GM13976 (cell line): ENCODE results near the gene COMT.

ENCODE experiments used
- DNase-seq: peaks from one replicate; pipeline ENCODE4 v3.0.0; 2012; ENCODE audit warnings: low spot score
- CTCF ChIP-seq: IDR thresholded peaks from 2 replicates; pipeline ENCODE4 v1.5.1; 2012; ENCODE audit warnings: borderline replicate concordance, mild to moderate bottlenecking; ENCODE audit not compliant: insufficient read depth; ENCODE audit errors: extremely low read depth, missing control alignments, control extremely low read depth
- in situ Hi-C: fragments of 300-500 bp; cut with MboI; formaldehyde crosslinking; loops from one replicate; pipeline ENCODE4 v1.12.0; 2022; ENCODE audit warnings: low sequenced_read_pairs, mixed read lengths, inconsistent platforms; ENCODE audit not compliant: unreplicated experiment

COMT gene

GRCh38 chr22:20002636-20003035 is 61.1 kb downstream of the COMT start:
- TF ChIP-seq CTCF, result no peak
- DNase-seq, result no peak
- in situ Hi-C loops, result no loop called here

GRCh38 chr22:20003304-20003703 is 61.7 kb downstream of the COMT start:
- TF ChIP-seq CTCF, result no peak
- in situ Hi-C loops, result no loop called here
- DNase-seq, result no peak

GRCh38 chr22:20004464-20004863 is 62.9 kb downstream of the COMT start:
- no peak for DNase-seq
- in situ Hi-C loops, result no loop called here
- no peak for TF ChIP-seq CTCF

- in situ Hi-C loops, result no loop called here
- TF ChIP-seq CTCF, result no peak
- DNase-seq, result no peak
These were observed 66.8 kb downstream of the COMT start for GRCh38 chr22:20008221-20008995.

GRCh38 chr22:20009018-20009491 is 67.5 kb downstream of the COMT start:
- in situ Hi-C loops, result no loop called here
- no peak for DNase-seq
- TF ChIP-seq CTCF, result no peak

- DNase-seq, result no peak
These were observed 68.2 kb downstream of the COMT start for GRCh38 chr22:20009582-20010306.

More at GRCh38 chr22:20009582-20010306, 68.2 kb downstream of the COMT start:
- in situ Hi-C loops, result no loop called here
- no peak for TF ChIP-seq CTCF
